Retina (tissue), 1 donor: ENCODE results near the gene PPP2R5E.

Experiments
- DNase-seq: peaks from one replicate; pipeline ENCODE4 v3.0.0-alpha.2; 2016

Gene PPP2R5E

GRCh38 chr14:63367742-63368364 lies 175.3 kb downstream of the PPP2R5E start:
- DNase-seq: no peak

DNA sequence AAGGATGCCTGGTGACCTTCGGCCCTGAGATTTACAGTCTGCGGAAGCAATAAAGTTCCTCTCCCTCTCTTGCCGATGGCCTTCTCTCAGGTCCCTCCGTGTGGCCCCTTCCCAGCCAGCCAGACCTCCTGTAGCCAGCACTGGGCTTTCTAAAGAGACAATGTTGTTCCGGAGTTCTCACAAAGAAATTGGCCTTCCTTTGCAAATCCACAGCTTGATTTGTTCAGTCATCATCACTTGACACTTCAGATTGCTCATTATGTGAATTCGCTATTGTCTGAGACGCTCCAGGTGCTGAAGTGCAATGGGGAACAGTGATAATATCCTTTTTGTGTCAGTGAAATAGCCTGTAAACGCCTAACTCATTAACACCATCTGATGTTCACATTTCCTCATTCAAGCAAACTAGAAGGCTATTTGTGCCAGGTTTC lies 180.8 kb downstream of the PPP2R5E start:
- DNase-seq: peak; percentile 53

DNA sequence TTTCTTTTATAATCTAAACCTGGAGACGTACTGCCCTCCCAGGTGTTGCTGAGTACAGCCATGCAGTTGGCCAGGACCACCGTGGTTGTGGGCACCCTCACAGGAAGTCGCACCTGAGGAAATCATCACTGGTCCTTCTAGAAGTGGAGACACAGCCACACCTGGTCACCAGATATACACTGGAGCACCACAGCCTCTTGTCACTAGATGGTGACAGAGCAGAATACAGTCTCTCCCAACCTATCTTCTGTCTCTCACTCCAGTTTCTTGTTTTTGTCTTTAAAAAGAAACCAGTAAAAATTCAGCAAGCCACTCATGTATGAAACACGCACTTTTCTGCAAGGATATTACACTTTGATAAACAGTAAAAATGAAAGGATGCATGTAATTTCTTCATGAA lies 181.4 kb downstream of the PPP2R5E start:
- DNase-seq: no peak

GRCh38 chr14:63357841-63358240 lies 185.3 kb downstream of the PPP2R5E start:
- DNase-seq: peak; percentile 10

DNA sequence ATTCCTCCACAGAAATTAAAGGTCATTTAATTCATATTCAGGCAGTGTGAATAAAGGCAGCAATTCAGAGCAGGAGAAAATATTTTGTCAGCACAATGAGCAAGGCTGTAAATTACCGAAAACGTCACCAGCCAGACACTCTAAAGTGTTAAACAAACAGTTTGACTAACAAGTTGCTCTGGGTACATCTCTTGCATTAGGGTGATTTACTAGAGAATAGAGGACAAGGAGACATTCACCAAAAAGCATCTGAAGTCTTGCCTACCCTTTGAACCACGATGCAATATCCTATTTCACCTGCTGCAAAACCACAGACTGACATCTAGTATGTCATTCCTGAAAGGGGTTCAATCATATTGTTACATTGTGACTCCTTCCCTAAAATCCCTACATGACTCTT lies 197.4 kb downstream of the PPP2R5E start:
- DNase-seq: no peak

GRCh38 chr14:63344336-63344735 lies 198.8 kb downstream of the PPP2R5E start:
- DNase-seq: no peak

GRCh38 chr14:63343878-63344277 lies 199.3 kb downstream of the PPP2R5E start:
- no peak for DNase-seq

DNA sequence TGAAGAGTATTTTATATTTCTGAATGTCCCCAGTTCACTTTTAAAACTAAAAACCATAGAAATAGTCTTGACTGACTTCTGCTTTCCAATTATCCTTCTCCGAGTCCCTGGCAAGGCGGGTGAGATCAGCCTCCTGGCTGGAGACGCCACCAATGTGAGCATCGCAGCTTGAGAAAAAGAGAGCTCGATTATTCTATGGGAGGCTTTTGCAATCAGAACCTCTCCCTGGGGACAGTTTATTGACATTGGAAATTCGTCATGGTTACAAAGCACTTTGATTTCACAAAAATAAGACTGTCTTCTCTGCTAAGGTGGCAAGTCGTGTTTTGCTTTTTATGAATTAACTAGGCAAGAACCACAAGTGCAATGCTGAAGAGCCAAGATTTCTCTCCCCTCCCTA lies 200.8 kb downstream of the PPP2R5E start:
- DNase-seq: no peak

DNA sequence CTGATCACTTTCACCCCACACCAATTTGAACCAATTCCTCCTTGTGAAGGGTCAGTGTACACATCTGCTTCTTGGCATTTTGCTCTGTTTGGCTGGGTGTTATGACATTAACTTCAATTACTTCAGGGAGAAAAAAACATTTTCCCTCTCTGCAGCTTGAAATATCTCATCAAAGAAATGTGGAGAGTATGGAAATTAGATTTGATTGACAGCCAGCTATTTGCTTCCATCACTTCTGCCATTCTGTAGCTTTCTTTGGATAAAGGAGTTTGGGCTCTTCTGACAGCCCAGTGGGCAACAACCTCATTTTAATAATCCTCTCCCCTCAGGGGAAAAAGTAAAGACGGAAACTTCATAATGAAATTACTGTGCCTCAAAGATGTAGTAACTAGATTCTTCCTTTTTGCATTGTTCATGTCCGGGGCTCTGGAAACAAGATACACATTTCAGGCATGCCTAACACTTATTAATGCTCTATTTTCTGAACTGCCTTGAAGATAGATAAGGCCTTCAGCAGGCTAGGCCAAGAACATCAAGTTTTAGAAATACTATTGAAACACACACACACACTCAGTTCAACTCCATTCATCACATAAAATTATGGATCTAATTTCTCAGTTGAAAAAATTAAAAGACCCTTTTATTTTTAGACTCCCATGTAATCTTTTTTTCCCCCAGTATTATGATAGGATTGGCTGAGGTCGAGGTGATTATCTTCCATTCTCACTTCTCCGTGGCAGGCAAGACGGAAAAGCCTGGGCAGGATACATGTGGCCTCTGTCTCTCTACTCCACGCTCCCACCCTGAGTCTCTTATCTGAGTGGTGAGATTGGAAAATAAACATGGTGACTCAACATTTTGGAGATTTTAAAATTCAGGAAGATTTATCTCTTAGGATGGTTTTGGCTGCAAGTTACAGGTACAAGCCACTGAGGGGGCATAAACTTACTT lies 214.1 kb downstream of the PPP2R5E start:
- DNase-seq: no peak

- peak; percentile 28 for DNase-seq
Measured at GRCh38 chr14:63326840-63327239, 216.3 kb downstream of the PPP2R5E start.

DNA sequence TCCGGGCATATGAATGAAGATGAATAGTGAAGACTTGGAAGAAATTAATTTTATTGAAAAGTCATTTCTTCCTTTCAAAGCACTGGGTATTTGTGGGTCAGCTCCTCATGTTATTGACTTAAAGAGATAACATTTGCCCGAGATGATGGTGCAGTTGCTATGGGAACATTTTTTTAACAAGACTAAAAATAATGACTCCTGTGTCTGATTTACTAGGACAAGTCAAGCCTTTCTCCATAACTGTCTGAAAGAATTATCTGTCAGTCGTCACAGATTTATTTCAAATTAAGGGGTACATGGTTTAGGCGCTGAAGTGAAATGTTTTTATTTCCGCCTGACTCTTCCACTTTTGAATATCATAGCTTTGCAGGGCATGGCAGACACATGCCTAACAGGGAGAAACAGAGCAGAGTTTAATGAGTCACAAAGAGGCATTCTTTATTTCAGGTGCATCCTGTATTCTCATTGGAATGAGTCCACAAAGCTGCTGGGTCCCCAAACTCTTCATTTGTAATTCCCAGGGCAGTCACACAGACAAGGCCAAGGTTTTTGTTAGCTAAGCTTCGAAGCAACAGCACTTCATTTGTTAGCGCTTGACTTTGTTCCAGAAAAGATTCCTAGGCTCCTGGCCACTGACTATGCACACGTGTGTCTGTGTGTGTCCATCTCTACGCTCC lies 220.1 kb downstream of the PPP2R5E start:
- no peak for DNase-seq

- no peak for DNase-seq
Measured at GRCh38 chr14:63322472-63322871, 220.7 kb downstream of the PPP2R5E start.
